ENCODE data around the gene NUDT2. TPM values are rescaled to one million over a fixed set of nuclear protein-coding genes. Genes with fewer than 3 reads are reported as not detected.

The NUDT2 gene
- total RNA-seq, 4 donors from 2014 or later: 9.2 to 29.3 (median 17.8) TPM

DNA sequence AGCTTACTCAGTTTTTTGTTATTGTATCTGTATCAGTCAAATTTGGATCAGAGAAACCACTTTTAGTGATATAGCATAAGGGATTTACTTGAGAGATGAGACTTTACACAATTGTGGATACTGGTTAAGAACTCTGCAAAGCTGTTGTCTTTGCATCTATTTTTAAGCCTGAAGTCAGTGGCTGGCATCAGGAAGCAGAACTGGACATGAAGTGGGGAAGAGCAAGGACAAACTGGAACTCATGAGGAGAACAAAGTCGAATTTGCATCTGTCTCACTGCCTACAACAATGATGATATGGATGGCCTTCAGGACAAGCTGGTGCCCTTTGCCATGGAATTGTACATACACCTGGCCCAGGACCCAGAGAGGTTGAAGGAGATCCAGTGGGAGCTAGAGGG lies 63.1 kb downstream of the NUDT2 start:
- no peak for DNase-seq
- 38 to 70% methylated on average over 1 of the region's 1 CpG for WGBS, 2 donors
- Histone ChIP-seq H3K9me3 (no peaks in the 10 kb centered on the region), H3K27me3 (no peaks in the 10 kb centered on the region), H3K4me1 (no peaks in the 10 kb centered on the region), H3K36me3 (no peaks in the 10 kb centered on the region), H3K27ac (no peak overlapping the region), H3K4me3 (no peak overlapping the region)
- intact Hi-C loops (cut with DNase I): no loop called here
- TF ChIP-seq POLR2A (IDR thresholded peaks at IDR 0.05): no peak
- TF ChIP-seq, protein P1, sequence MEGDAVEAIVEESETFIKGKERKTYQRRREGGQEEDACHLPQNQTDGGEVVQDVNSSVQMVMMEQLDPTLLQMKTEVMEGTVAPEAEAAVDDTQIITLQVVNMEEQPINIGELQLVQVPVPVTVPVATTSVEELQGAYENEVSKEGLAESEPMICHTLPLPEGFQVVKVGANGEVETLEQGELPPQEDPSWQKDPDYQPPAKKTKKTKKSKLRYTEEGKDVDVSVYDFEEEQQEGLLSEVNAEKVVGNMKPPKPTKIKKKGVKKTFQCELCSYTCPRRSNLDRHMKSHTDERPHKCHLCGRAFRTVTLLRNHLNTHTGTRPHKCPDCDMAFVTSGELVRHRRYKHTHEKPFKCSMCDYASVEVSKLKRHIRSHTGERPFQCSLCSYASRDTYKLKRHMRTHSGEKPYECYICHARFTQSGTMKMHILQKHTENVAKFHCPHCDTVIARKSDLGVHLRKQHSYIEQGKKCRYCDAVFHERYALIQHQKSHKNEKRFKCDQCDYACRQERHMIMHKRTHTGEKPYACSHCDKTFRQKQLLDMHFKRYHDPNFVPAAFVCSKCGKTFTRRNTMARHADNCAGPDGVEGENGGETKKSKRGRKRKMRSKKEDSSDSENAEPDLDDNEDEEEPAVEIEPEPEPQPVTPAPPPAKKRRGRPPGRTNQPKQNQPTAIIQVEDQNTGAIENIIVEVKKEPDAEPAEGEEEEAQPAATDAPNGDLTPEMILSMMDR (IDR thresholded peaks at IDR 0.05): no peak

Small RNA genes lying within 50 kb of the gene (small RNA-seq; reads per million reads assigned to genes)
- gene RF00019: 0 reads per million in 4 donors
- gene RNU2-50P: 0 to 0.14 (median 0.04) reads per million in 4 donors

Other genes starting within 250 kb of the NUDT2 start
- gene DCAF12, start 202.9 kb upstream of the NUDT2 start, total RNA-seq: 10 to 100 TPM; 26.5 to 40.9 (median 33.5) TPM
- gene UBAP1, start 150.5 kb upstream of the NUDT2 start, total RNA-seq: 10 to 100 TPM; 35.8 to 63.4 (median 55.1) TPM
- gene KIF24, start 301 bp upstream of the NUDT2 start, total RNA-seq: 1 to 10 TPM; 1.5 to 2.9 (median 1.6) TPM
- gene MYORG, start 47.3 kb downstream of the NUDT2 start, total RNA-seq: 1 to 10 TPM; 5.3 to 8.8 (median 5.4) TPM
- 1 to 10 TPM; 4.0 to 7.6 (median 5.2) TPM for gene FAM219A, start 129.0 kb downstream of the NUDT2 start, total RNA-seq
- not detected for gene DNAI1, start 129.2 kb downstream of the NUDT2 start, total RNA-seq
- gene ENHO, start 193.4 kb downstream of the NUDT2 start, total RNA-seq: under 1 TPM in 1 of 4 donors, not detected in 3; 0.38 TPM